ENCODE data around the gene SIDT2. TPM values are rescaled to one million over a fixed set of nuclear protein-coding genes. Genes with fewer than 3 reads are reported as not detected.

SIDT2 gene
- polyA plus RNA-seq, 1 experiment, result 71.3 TPM

DNA sequence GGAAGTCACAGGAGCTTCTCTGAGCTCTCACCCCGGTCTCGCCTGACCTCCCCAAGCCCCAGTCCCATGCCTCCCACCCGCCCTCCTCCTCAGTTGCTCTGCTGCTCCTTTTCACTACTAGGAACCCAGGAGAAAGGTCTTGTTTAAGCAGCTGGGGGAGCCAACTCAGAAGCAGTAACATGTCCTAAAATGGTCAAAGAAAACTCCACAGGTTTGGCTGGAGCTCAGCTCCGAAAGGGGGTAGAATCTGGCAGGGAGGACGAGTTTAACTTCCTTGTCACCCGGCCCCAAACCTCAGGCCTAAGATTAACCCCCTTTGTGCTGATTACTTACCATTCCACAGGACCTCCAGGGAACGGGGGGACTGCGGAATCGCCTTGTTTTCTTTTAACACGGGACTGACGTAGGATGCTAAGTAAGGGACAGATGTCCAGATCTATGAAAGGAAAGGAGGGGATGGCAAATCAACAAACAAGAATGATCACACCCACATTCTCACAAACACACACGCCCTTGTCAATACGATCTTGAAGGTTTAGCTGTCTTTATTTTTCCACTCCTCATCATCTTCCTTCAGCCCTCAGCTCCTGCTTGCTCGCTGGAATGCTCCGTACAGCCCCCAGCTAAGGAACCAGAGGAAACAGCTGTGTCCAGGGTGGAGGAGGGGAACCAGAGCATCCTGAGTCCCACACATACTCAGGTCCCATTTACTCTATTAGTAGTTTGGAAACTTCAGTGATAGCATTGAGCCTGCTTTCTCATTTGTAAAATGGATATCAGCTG lies 39.8 kb downstream of the SIDT2 start:
- peaks cover 13% of the 10 kb centered on the region for H3K36me3 ChIP-seq (ENCODE audit: control insufficient read depth, insufficient read depth, low read length)
- TF ChIP-seq, protein P1, sequence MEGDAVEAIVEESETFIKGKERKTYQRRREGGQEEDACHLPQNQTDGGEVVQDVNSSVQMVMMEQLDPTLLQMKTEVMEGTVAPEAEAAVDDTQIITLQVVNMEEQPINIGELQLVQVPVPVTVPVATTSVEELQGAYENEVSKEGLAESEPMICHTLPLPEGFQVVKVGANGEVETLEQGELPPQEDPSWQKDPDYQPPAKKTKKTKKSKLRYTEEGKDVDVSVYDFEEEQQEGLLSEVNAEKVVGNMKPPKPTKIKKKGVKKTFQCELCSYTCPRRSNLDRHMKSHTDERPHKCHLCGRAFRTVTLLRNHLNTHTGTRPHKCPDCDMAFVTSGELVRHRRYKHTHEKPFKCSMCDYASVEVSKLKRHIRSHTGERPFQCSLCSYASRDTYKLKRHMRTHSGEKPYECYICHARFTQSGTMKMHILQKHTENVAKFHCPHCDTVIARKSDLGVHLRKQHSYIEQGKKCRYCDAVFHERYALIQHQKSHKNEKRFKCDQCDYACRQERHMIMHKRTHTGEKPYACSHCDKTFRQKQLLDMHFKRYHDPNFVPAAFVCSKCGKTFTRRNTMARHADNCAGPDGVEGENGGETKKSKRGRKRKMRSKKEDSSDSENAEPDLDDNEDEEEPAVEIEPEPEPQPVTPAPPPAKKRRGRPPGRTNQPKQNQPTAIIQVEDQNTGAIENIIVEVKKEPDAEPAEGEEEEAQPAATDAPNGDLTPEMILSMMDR (IDR thresholded peaks at IDR 0.05; ENCODE audit: insufficient read depth, low read depth, low read length), result no peak
- H3K4me3 ChIP-seq (ENCODE audit: low read depth, low read length), result no peak overlapping the region
- POLR2A ChIA-PET, result no interaction called here
- CTCF ChIA-PET, result interaction anchor here (0.6 to 1.7 kb wide), 6 partner anchors 8 to 486 kb away, joined by 3 to 7 read pairs (median 4); partner anchors contain the start of genes PCSK7 and RNF214
- no peaks in the 10 kb centered on the region for H3K27me3 ChIP-seq (ENCODE audit: control insufficient read depth, insufficient read depth, low read length)
- no peak for DNase-seq (ENCODE audit: low read depth)

DNA sequence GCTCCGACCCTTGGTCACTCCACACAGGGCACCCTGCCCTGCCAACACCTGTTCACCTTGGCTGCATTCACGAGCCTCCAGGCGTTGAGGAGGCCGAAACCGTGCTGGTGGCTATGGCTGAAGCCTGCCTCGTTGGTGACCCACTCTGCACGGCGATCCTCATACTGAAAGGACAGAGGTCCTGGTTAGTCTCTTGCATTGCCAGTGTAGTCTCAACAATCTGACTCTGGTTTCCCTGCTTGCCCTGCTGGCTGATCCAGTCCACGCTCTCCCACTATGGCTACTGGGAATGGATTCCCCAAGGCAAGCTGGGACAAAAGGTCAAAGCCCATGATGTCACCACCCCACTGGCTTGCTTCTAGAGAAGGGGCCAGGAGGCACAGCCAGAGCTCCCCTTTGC lies 40.5 kb downstream of the SIDT2 start:
- CTCF ChIA-PET, result interaction anchor here (0.9 to 1.3 kb wide), 3 partner anchors 8 to 487 kb away, joined by 3 to 6 read pairs (median 4); no protein-coding TSS in a partner anchor
- peaks cover 15% of the 10 kb centered on the region for H3K36me3 ChIP-seq (ENCODE audit: control insufficient read depth, insufficient read depth, low read length)
- POLR2A ChIA-PET, result no interaction called here
- no peak for DNase-seq (ENCODE audit: low read depth)
- H3K27me3 ChIP-seq (ENCODE audit: control insufficient read depth, insufficient read depth, low read length), result no peaks in the 10 kb centered on the region
- no peak overlapping the region for H3K4me3 ChIP-seq (ENCODE audit: low read depth, low read length)
- TF ChIP-seq, protein P1 (IDR thresholded peaks at IDR 0.05; ENCODE audit: insufficient read depth, low read depth, low read length), result no peak

GRCh38 chr11:117219455-117219854 lies 40.9 kb downstream of the SIDT2 start:
- Histone ChIP-seq H3K36me3 (ENCODE audit: control insufficient read depth, insufficient read depth, low read length) (peaks cover 12% of the 10 kb centered on the region), H3K27me3 (ENCODE audit: control insufficient read depth, insufficient read depth, low read length) (no peaks in the 10 kb centered on the region), H3K4me3 (ENCODE audit: low read depth, low read length) (no peak overlapping the region)
- TF ChIP-seq, protein P1 (IDR thresholded peaks at IDR 0.05; ENCODE audit: insufficient read depth, low read depth, low read length), result no peak
- ChIA-PET CTCF (interaction anchor here (0.9 to 3.1 kb wide), 4 partner anchors 9 to 487 kb away, joined by 3 to 23 read pairs (median 5); partner anchors contain the start of gene SIDT2), POLR2A (no interaction called here)
- DNase-seq (ENCODE audit: low read depth), result no peak

GRCh38 chr11:117219995-117220394 lies 41.5 kb downstream of the SIDT2 start:
- TF ChIP-seq, protein P1 (IDR thresholded peaks at IDR 0.05; ENCODE audit: insufficient read depth, low read depth, low read length), result no peak
- Histone ChIP-seq H3K36me3 (ENCODE audit: control insufficient read depth, insufficient read depth, low read length) (peaks cover 9% of the 10 kb centered on the region), H3K4me3 (ENCODE audit: low read depth, low read length) (no peak overlapping the region), H3K27me3 (ENCODE audit: control insufficient read depth, insufficient read depth, low read length) (no peaks in the 10 kb centered on the region)
- DNase-seq (ENCODE audit: low read depth), result no peak
- ChIA-PET CTCF (interaction anchor here (0.5 to 3.1 kb wide), 3 partner anchors 23 to 40 kb away, joined by 4 to 23 read pairs (median 4); partner anchors contain the start of gene SIDT2), POLR2A (no interaction called here)

DNA sequence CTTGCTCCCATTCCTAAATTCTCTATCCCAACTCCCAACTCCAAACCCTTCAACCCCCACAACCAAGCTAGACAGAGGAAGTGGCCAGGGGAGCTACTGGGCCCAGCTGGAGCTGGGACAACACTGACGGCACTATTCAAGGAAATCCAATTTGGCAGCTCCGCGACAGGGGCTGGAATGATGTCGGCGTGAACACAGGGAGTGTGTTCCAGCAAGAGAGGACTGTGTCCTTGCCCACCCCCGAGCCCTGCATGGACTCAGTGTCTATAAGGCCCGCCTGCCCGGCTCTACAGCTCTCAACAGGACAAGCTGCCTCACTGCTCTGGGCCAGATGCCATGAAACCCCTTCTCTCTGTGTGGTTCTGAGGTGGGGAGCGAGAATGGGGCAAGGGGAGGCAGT lies 42.0 kb downstream of the SIDT2 start:
- ChIA-PET CTCF (interaction anchor here (0.7 to 3.1 kb wide), 8 partner anchors 10 to 488 kb away, joined by 3 to 23 read pairs (median 4); partner anchors contain the start of genes PCSK7 and SIDT2), POLR2A (no interaction called here)
- peaks cover 9% of the 10 kb centered on the region for H3K36me3 ChIP-seq (ENCODE audit: control insufficient read depth, insufficient read depth, low read length)
- H3K27me3 ChIP-seq (ENCODE audit: control insufficient read depth, insufficient read depth, low read length), result no peaks in the 10 kb centered on the region
- TF ChIP-seq, protein P1 (IDR thresholded peaks at IDR 0.05; ENCODE audit: insufficient read depth, low read depth, low read length), result no peak
- no peak for DNase-seq (ENCODE audit: low read depth)
- H3K4me3 ChIP-seq (ENCODE audit: low read depth, low read length), result no peak overlapping the region
